ENCODE measurements around the gene MT1B.

Gene MT1B

DNA sequence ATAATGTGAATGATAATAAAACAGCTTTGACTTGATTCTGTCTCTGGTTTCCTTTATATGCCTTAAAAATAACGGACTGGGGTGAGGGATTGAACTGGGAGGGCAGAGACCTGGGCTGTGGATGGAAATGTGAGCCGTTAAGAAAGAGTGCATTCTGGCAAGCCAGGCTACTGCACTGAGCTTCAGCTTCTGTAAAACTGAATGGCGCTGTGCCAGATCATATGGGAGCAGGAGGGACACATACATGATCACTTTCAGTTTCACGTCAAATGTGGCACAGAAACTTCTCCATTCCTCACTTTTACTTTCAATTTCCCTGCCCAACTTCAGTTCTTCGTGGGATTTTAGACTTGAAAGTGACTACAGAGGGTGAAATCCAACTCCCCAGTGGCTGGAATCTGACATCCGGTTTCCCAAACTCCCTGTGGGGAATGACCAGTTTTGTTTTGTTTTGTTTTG lies 42.2 kb upstream of the MT1B start:
- Histone ChIP-seq H3K9ac (ENCODE audit: low read depth, low read length) (peak overlapping the region; percentile 63), H3K4me3 (ENCODE audit: low read depth in 1 of 2, low read length in 2 of 2) (peak overlapping the region; percentile 44 to 70; a peak in 3 of 4 replicates), H2AFZ (ENCODE audit: low read depth, low read length) (peak overlapping the region; percentile 70), H4K20me1 (ENCODE audit: insufficient read depth, low read length) (no peaks in the 10 kb centered on the region), H3K4me1 (ENCODE audit: insufficient read depth, low read length) (peaks cover 41% of the 10 kb centered on the region), H3K27ac (ENCODE audit: low read length) (peak overlapping the region; percentile 62), H3K4me2 (ENCODE audit: insufficient read depth, low read length) (peak overlapping the region; percentile 89), H3K79me2 (ENCODE audit: insufficient read depth, low read length) (no peaks in the 10 kb centered on the region), H3K36me3 (ENCODE audit: insufficient read depth, low read length) (no peaks in the 10 kb centered on the region), H3K27me3 (ENCODE audit: insufficient read depth, low read length, poor library complexity) (no peaks in the 10 kb centered on the region), H3K9me3 (ENCODE audit: insufficient read depth, low read length, severe bottlenecking) (no peaks in the 10 kb centered on the region)
- ATAC-seq (ENCODE audit: insufficient read depth, low read depth) (peak; percentile 62), DNase-seq (peak; percentile 83)
- TF ChIP-seq, protein P1, sequence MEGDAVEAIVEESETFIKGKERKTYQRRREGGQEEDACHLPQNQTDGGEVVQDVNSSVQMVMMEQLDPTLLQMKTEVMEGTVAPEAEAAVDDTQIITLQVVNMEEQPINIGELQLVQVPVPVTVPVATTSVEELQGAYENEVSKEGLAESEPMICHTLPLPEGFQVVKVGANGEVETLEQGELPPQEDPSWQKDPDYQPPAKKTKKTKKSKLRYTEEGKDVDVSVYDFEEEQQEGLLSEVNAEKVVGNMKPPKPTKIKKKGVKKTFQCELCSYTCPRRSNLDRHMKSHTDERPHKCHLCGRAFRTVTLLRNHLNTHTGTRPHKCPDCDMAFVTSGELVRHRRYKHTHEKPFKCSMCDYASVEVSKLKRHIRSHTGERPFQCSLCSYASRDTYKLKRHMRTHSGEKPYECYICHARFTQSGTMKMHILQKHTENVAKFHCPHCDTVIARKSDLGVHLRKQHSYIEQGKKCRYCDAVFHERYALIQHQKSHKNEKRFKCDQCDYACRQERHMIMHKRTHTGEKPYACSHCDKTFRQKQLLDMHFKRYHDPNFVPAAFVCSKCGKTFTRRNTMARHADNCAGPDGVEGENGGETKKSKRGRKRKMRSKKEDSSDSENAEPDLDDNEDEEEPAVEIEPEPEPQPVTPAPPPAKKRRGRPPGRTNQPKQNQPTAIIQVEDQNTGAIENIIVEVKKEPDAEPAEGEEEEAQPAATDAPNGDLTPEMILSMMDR (IDR thresholded peaks at IDR 0.05; ENCODE audit: borderline replicate concordance, extremely low read depth, low read length, poor library complexity, severe bottlenecking): no peak

DNA sequence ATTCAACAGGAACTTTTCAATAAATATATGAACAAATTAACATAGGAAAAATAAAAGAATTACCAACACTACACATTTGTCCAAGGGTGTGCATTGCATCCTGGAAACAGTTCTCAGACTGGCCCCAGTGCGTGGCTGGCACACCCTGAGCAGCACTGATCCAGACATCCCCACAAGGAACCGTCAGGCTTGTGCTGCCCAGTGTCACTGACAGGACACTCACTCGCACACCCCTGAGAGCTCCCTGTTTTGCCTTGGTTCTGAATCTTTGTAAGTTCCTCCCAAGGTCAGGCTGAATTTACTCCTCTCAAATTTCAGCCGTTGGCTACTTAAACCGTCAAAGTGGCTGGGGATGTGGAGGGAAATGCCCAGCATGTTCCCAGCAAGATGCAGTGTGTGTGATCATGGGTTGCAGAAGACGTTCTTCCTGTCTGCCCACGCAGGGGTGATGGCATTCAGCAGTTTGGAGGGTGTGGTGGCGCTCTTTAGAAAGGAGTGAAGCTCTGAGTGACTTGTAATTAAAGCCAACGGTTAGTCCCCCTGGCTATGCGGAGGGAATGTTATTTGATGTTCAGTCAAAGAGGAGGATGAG lies 41.6 kb upstream of the MT1B start:
- H3K27ac ChIP-seq (ENCODE audit: low read length): peak overlapping the region; percentile 62
- H3K27me3 ChIP-seq (ENCODE audit: insufficient read depth, low read length, poor library complexity): no peaks in the 10 kb centered on the region
- H2AFZ ChIP-seq (ENCODE audit: low read depth, low read length): peak overlapping the region; percentile 70
- H4K20me1 ChIP-seq (ENCODE audit: insufficient read depth, low read length): no peaks in the 10 kb centered on the region
- peak; percentile 50 for DNase-seq
- H3K4me1 ChIP-seq (ENCODE audit: insufficient read depth, low read length): peaks cover 41% of the 10 kb centered on the region
- no peaks in the 10 kb centered on the region for H3K9me3 ChIP-seq (ENCODE audit: insufficient read depth, low read length, severe bottlenecking)
- H3K36me3 ChIP-seq (ENCODE audit: insufficient read depth, low read length): no peaks in the 10 kb centered on the region
- H3K9ac ChIP-seq (ENCODE audit: low read depth, low read length): peak overlapping the region; percentile 63
- TF ChIP-seq EZH2 (IDR thresholded peaks at IDR 0.05; ENCODE audit: borderline replicate concordance, low read depth, low read length, severe bottlenecking): no peak
- TF ChIP-seq, protein P1 (IDR thresholded peaks at IDR 0.05; ENCODE audit: borderline replicate concordance, extremely low read depth, low read length, poor library complexity, severe bottlenecking): no peak
- H3K4me3 ChIP-seq (ENCODE audit: low read depth in 1 of 2, low read length in 2 of 2): peak overlapping the region in 1 of 2 experiments; percentile 70; a peak in 2 of 4 replicates
- H3K4me2 ChIP-seq (ENCODE audit: insufficient read depth, low read length): peak overlapping the region; percentile 89
- no peak for ATAC-seq (ENCODE audit: insufficient read depth, low read depth)
- no peaks in the 10 kb centered on the region for H3K79me2 ChIP-seq (ENCODE audit: insufficient read depth, low read length)

DNA sequence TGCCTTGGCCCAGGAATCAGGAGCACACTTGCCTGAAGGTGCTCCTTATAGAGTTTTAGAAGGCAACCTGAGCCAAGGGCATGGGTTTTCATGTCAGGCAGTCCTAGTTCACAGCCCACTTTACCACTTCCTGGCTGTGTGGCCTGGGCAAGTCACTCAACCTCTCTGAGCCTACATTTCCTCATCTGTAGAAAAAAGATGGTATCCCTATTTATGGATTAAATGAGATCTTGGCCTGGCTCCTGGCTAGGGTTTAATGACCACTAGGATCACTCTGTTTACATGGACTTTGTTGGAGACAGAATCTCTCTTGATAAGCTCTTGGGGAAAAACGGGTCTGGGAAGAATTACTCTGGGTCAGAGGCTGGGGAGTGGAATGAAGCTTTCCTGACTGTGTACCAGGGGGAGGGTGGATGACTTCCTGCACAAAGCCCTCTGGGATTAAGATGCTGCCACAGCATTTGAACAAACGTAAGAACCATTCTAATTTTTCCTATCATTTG lies 41.0 kb upstream of the MT1B start:
- peak; percentile 23; the same call in 1 of the 3 replicates for ATAC-seq (ENCODE audit: insufficient read depth, low read depth)
- H3K4me2 ChIP-seq (ENCODE audit: insufficient read depth, low read length): peak overlapping the region; percentile 89; the same call in 1 of the 2 replicates

More for the DNA sequence above, 41.0 kb upstream of the MT1B start:
- peak; percentile 55 for DNase-seq
- Histone ChIP-seq H3K27ac (ENCODE audit: low read length) (peak overlapping the region; percentile 62; the same call in 1 of the 2 replicates), H3K9ac (ENCODE audit: low read depth, low read length) (no peak overlapping the region), H3K9me3 (ENCODE audit: insufficient read depth, low read length, severe bottlenecking) (no peaks in the 10 kb centered on the region), H4K20me1 (ENCODE audit: insufficient read depth, low read length) (no peaks in the 10 kb centered on the region), H3K4me3 (ENCODE audit: low read depth in 1 of 2, low read length in 2 of 2) (no peak overlapping the region), H3K79me2 (ENCODE audit: insufficient read depth, low read length) (no peaks in the 10 kb centered on the region), H3K36me3 (ENCODE audit: insufficient read depth, low read length) (no peaks in the 10 kb centered on the region), H3K27me3 (ENCODE audit: insufficient read depth, low read length, poor library complexity) (no peaks in the 10 kb centered on the region), H2AFZ (ENCODE audit: low read depth, low read length) (peak overlapping the region; percentile 70), H3K4me1 (ENCODE audit: insufficient read depth, low read length) (peaks cover 41% of the 10 kb centered on the region)
- TF ChIP-seq, protein P1 (IDR thresholded peaks at IDR 0.05; ENCODE audit: borderline replicate concordance, extremely low read depth, low read length, poor library complexity, severe bottlenecking): no peak
- no peak for TF ChIP-seq EZH2 (IDR thresholded peaks at IDR 0.05; ENCODE audit: borderline replicate concordance, low read depth, low read length, severe bottlenecking)
